H1 (cell line): ENCODE results near the gene RABEP1.

Experiments
- BRCA1 ChIP-seq: IDR thresholded peaks from 2 replicates; pipeline ENCODE4 v1.6.1; 2012; ENCODE audit warnings: low read depth, low read length, improper control_type of control experiment
- CEBPB ChIP-seq: IDR thresholded peaks from 2 replicates; pipeline ENCODE4 v1.6.1; 2012; ENCODE audit warnings: low read depth, low read length
- CREB1 ChIP-seq: IDR thresholded peaks from 2 replicates; pipeline ENCODE4 v1.6.1; 2012; ENCODE audit warnings: inconsistent platforms
- EZH2 ChIP-seq: fragments of 200-600 bp; sonication (generic); IDR thresholded peaks from 2 replicates; pipeline ENCODE4 v1.7.1; 2012; ENCODE audit warnings: low read depth, mild to moderate bottlenecking, moderate library complexity, low read length, inconsistent platforms; ENCODE audit not compliant: severe bottlenecking
- TF ChIP-seq, protein P1 (sequence below), 3 experiments: IDR thresholded peaks; 1 replicate in 2 of 3; 2 replicates in 1 of 3; pipeline versions ENCODE4 v1.5.1 to v1.6.1; 2011; ENCODE audit warnings: low read length in 3 of 3, mild to moderate bottlenecking in 3 of 3, inconsistent platforms in 2 of 3, low read depth in 1 of 3, moderate library complexity in 1 of 3; ENCODE audit not compliant: insufficient read depth in 1 of 3; ENCODE audit errors: control extremely low read depth in 1 of 3

DNA sequence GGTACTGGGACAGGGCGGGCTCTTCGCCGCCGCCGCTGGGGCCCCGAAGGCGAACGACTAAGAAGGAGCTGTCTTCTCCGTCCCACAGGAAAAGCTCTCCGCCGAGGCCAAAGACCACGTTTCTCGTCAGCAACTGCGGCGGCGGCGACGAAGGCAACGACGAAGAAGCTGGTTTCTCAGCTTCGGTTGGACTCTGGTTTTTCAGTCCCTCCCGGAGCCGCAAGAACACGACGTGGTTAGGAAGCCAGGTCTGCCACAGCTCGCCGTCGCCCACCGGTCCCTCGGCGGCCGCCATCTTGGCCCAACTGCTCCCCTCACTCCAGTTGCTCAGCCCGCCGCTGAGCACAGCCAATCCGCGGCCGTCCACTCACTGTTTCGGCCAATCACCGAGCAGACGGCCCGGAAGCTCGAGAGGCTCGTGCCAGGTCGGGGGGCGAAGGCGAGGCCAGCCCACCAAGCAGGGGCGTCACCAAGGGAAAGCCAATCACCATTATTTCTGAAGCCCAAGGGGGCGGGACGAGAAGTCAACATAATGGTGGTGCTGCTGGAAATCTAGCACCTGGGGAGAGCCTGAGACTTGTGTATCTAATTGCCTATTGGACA lies 137.4 kb downstream of the RABEP1 start, which contains the start of gene NUP88:
- TF ChIP-seq CREB1 (peak; percentile 55), EZH2 (no peak), BRCA1 (no peak), CEBPB (no peak)
- TF ChIP-seq, protein P1, sequence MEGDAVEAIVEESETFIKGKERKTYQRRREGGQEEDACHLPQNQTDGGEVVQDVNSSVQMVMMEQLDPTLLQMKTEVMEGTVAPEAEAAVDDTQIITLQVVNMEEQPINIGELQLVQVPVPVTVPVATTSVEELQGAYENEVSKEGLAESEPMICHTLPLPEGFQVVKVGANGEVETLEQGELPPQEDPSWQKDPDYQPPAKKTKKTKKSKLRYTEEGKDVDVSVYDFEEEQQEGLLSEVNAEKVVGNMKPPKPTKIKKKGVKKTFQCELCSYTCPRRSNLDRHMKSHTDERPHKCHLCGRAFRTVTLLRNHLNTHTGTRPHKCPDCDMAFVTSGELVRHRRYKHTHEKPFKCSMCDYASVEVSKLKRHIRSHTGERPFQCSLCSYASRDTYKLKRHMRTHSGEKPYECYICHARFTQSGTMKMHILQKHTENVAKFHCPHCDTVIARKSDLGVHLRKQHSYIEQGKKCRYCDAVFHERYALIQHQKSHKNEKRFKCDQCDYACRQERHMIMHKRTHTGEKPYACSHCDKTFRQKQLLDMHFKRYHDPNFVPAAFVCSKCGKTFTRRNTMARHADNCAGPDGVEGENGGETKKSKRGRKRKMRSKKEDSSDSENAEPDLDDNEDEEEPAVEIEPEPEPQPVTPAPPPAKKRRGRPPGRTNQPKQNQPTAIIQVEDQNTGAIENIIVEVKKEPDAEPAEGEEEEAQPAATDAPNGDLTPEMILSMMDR (IDR thresholded peaks at IDR 0.05; ENCODE audit: control extremely low read depth in 1 of 3, insufficient read depth in 1 of 3, low read depth in 1 of 3, low read length in 3 of 3) = no peak
